ENCODE data around the gene GLDN. TPM values are rescaled to one million over a fixed set of nuclear protein-coding genes. Genes with fewer than 3 reads are reported as not detected.

The GLDN gene
- total RNA-seq, 1 donor from 2014 or later: 4.8 TPM

GRCh38 chr15:51367322-51367976, 26.0 kb downstream of the GLDN start:
- H3K9me3 ChIP-seq (replicated peaks): no peaks in the 10 kb centered on the region
- no peaks in the 10 kb centered on the region for H3K4me1 ChIP-seq
- H3K36me3 ChIP-seq: no peaks in the 10 kb centered on the region
- no peak for DNase-seq
- H3K27ac ChIP-seq (replicated peaks): peak overlapping the region; percentile 25
- H3K27me3 ChIP-seq (ENCODE audit: low read depth): no peaks in the 10 kb centered on the region
- intact Hi-C loops (cut with micrococcal nuclease): no loop called here
- H3K4me3 ChIP-seq: no peak overlapping the region
- TF ChIP-seq CTCF (IDR thresholded peaks at IDR 0.05; ENCODE audit: borderline replicate concordance): no peak

- H3K27me3 ChIP-seq (ENCODE audit: low read depth): no peaks in the 10 kb centered on the region
- no peak for DNase-seq
- no peaks in the 10 kb centered on the region for H3K9me3 ChIP-seq (replicated peaks)
- no peak overlapping the region for H3K4me3 ChIP-seq
- H3K4me1 ChIP-seq: no peaks in the 10 kb centered on the region
- peak overlapping the region; percentile 15 for H3K27ac ChIP-seq (replicated peaks)
- intact Hi-C loops (cut with micrococcal nuclease): no loop called here
- no peak for TF ChIP-seq CTCF (IDR thresholded peaks at IDR 0.05; ENCODE audit: borderline replicate concordance)
- H3K36me3 ChIP-seq: no peaks in the 10 kb centered on the region
These were observed 26.9 kb downstream of the GLDN start for GRCh38 chr15:51368307-51368706.

- Histone ChIP-seq H3K36me3 (no peaks in the 10 kb centered on the region), H3K27ac (replicated peaks) (no peak overlapping the region), H3K27me3 (ENCODE audit: low read depth) (no peaks in the 10 kb centered on the region), H3K4me3 (no peak overlapping the region), H3K9me3 (replicated peaks) (no peaks in the 10 kb centered on the region), H3K4me1 (no peaks in the 10 kb centered on the region)
- no peak for TF ChIP-seq CTCF (IDR thresholded peaks at IDR 0.05; ENCODE audit: borderline replicate concordance)
- no peak for DNase-seq
- intact Hi-C loops (cut with micrococcal nuclease): no loop called here
These were observed 27.4 kb downstream of the GLDN start for GRCh38 chr15:51368751-51369450.

GRCh38 chr15:51369451-51369761, 28.0 kb downstream of the GLDN start:
- Histone ChIP-seq H3K4me1 (no peaks in the 10 kb centered on the region), H3K27ac (replicated peaks) (no peak overlapping the region), H3K4me3 (no peak overlapping the region), H3K9me3 (replicated peaks) (no peaks in the 10 kb centered on the region), H3K36me3 (no peaks in the 10 kb centered on the region), H3K27me3 (ENCODE audit: low read depth) (no peaks in the 10 kb centered on the region)
- intact Hi-C loops (cut with micrococcal nuclease): no loop called here
- TF ChIP-seq CTCF (IDR thresholded peaks at IDR 0.05; ENCODE audit: borderline replicate concordance): no peak
- no peak for DNase-seq

- no peaks in the 10 kb centered on the region for H3K36me3 ChIP-seq
These were observed 29.8 kb downstream of the GLDN start for GRCh38 chr15:51371266-51371665.

More at GRCh38 chr15:51371266-51371665, 29.8 kb downstream of the GLDN start:
- intact Hi-C loops (cut with micrococcal nuclease): loop anchor here (10.0 kb wide), 1 partner anchor 136 kb away; no protein-coding TSS in a partner anchor
- DNase-seq: no peak
- Histone ChIP-seq H3K27ac (replicated peaks) (no peak overlapping the region), H3K4me1 (no peaks in the 10 kb centered on the region), H3K9me3 (replicated peaks) (no peaks in the 10 kb centered on the region), H3K4me3 (no peak overlapping the region), H3K27me3 (ENCODE audit: low read depth) (no peaks in the 10 kb centered on the region)
- TF ChIP-seq CTCF (IDR thresholded peaks at IDR 0.05; ENCODE audit: borderline replicate concordance): no peak

All from left ventricle myocardium inferior (tissue), 1 donor.